ENCODE data around the gene DYNLT5. TPM values are rescaled to one million over a fixed set of nuclear protein-coding genes. Genes with fewer than 3 reads are reported as not detected.
"Not testable (repeated sequence)": the region's sequence is repeated elsewhere in the genome, so short reads cannot be mapped to it uniquely, and the experiment has no call there.

DYNLT5 gene
- total RNA-seq, 1 experiment from 2014 or later: 1.3 TPM

- TF ChIP-seq ZBTB43 (CRISPR knock-in tag; IDR thresholded peaks at IDR 0.05) (no peak), ETV6 (CRISPR knock-in tag; IDR thresholded peaks at IDR 0.05) (no peak), HMGA2 (CRISPR knock-in tag; IDR thresholded peaks at IDR 0.05) (no peak), EMX1 (CRISPR knock-in tag; IDR thresholded peaks at IDR 0.05) (no peak)
Observed at GRCh38 chr1:66733348-66734017, 18.8 kb upstream of the DYNLT5 start (continued).

- H3K4me3 Mint-ChIP-seq; H3K36me3 Mint-ChIP-seq; POLR2A ChIA-PET; H3K9me3 Mint-ChIP-seq; CTCF ChIA-PET; ATAC-seq; H3K27ac Mint-ChIP-seq; H3K27me3 Mint-ChIP-seq (ENCODE audit: low read depth); DNase-seq (ENCODE audit: low spot score): not testable (repeated sequence)
- peaks cover 15% of the 10 kb centered on the region for H3K4me1 Mint-ChIP-seq
Observed at GRCh38 chr1:66734531-66734930, 17.7 kb upstream of the DYNLT5 start.

DNA sequence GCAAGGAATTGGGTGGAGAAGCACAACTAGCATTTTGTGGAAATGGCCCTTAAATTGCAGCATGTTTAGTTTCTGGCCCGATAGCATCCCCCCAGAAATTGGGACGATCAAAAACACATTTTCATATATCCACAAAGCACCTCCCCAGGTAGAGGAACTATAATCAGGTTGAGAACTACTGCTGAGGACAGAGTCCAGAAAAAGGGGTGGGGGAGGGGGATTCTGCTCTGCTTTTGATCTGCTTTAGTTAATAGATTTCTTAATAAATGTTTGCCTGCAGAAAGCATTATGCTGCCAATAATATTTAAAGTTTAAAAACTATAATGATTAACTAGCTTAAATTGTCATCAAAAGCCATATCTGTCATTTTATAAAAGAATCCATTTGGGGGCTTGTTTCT is 14.4 kb upstream of the DYNLT5 start:
- Mint-ChIP-seq H3K27me3 (ENCODE audit: low read depth) (no peaks in the 10 kb centered on the region), H3K27ac (no peak overlapping the region), H3K4me3 (no peak overlapping the region), H3K4me1 (peaks cover 4% of the 10 kb centered on the region; the same call in 1 of the 2 replicates), H3K9me3 (no peaks in the 10 kb centered on the region; the same call in 1 of the 2 replicates), H3K36me3 (no peaks in the 10 kb centered on the region)
- DNase-seq (ENCODE audit: low spot score): no peak
- ChIA-PET CTCF (no interaction called here), POLR2A (no interaction called here)
- ATAC-seq: no peak
- TF ChIP-seq ELF4 (CRISPR knock-in tag; IDR thresholded peaks at IDR 0.05; ENCODE audit: low read depth): no peak
- no peak for TF ChIP-seq IRF1 (CRISPR knock-in tag; IDR thresholded peaks at IDR 0.05)
- TF ChIP-seq ARID4B (CRISPR knock-in tag; IDR thresholded peaks at IDR 0.05; ENCODE audit: borderline replicate concordance): no peak
- TF ChIP-seq USF2 (CRISPR knock-in tag; IDR thresholded peaks at IDR 0.05): no peak
- no peak for TF ChIP-seq ZNF512 (CRISPR knock-in tag; IDR thresholded peaks at IDR 0.05; ENCODE audit: borderline replicate concordance)
- no peak for TF ChIP-seq TCF7 (CRISPR knock-in tag; IDR thresholded peaks at IDR 0.05; ENCODE audit: low read depth)
- TF ChIP-seq HMGA2 (CRISPR knock-in tag; IDR thresholded peaks at IDR 0.05): no peak
- no peak for TF ChIP-seq PRDM15 (CRISPR knock-in tag; IDR thresholded peaks at IDR 0.05)
- TF ChIP-seq STAT6 (CRISPR knock-in tag; conservative IDR thresholded peaks at IDR 0.05; ENCODE audit: low read depth): no peak
- TF ChIP-seq MAX (CRISPR knock-in tag; IDR thresholded peaks at IDR 0.05): no peak
- no peak for TF ChIP-seq RELA (CRISPR knock-in tag; IDR thresholded peaks at IDR 0.05; ENCODE audit: borderline replicate concordance)
- no peak for TF ChIP-seq EMX1 (CRISPR knock-in tag; IDR thresholded peaks at IDR 0.05)

Data from WTC11 (cell line).